OCI-LY7 (cell line): ENCODE results near the gene SNPH. TPM values are rescaled to one million over a fixed set of nuclear protein-coding genes. Genes with fewer than 3 reads are reported as not detected.
"Not testable (repeated sequence)": the region's sequence is repeated elsewhere in the genome, so short reads cannot be mapped to it uniquely, and the experiment has no call there.

Source experiments
- BruUV-seq: library from RNA; stranded (reverse); fragments of 400-500 nt; replicated peaks from 2 replicates; lab custom pipeline; 2021; lab: Mats Ljungman, UMichigan
- CTCF ChIA-PET: fragments of 300-600 bp; sonication (Branson Sonifier 250); formaldehyde crosslinking; loops from one replicate; lab custom pipeline; 2022; ENCODE audit warnings: antibody characterized with exemption; ENCODE audit not compliant: unreplicated experiment; lab: Charles Lee
- POLR2A ChIA-PET: fragments of 300-600 bp; sonication (Branson Sonifier 250); formaldehyde crosslinking; loops from one replicate; lab custom pipeline; 2022; ENCODE audit warnings: antibody characterized with exemption; lab: Charles Lee
- DNase-seq: peaks from one replicate; pipeline ENCODE4 v3.0.0-alpha.2; 2015; ENCODE audit warnings: low spot score
- H2AFZ ChIP-seq: fragments of 200-600 bp; sonication (generic), shearing (Covaris generic); 2 replicates; pipeline ENCODE4 v1.6.1; 2014; ENCODE audit warnings: mild to moderate bottlenecking, antibody characterized with exemption, low read length, moderate library complexity
- H3K27ac ChIP-seq: fragments of 200-600 bp; sonication (generic); 2 replicates; pipeline ENCODE4 v1.5.1; 2014; ENCODE audit warnings: mixed run types, low read depth, mild to moderate bottlenecking, moderate library complexity, low read length, inconsistent platforms; ENCODE audit not compliant: poor library complexity, severe bottlenecking
- H3K36me3 ChIP-seq: fragments of 200-600 bp; sonication (generic); 2 replicates; pipeline ENCODE4 v1.6.1; 2014; ENCODE audit warnings: mild to moderate bottlenecking, antibody characterized with exemption, low read length, moderate library complexity, mixed read lengths; ENCODE audit not compliant: insufficient read depth
- H3K4me1 ChIP-seq: fragments of 200-600 bp; sonication (generic); 2 replicates; pipeline ENCODE4 v1.5.1; 2014; ENCODE audit warnings: mild to moderate bottlenecking, low read length; ENCODE audit not compliant: insufficient read depth, poor library complexity, severe bottlenecking
- H3K4me2 ChIP-seq: fragments of 200-600 bp; sonication (generic); 2 replicates; pipeline ENCODE4 v1.6.1; 2014; ENCODE audit warnings: mild to moderate bottlenecking, low read length
- H3K4me3 ChIP-seq: fragments of 200-600 bp; sonication (generic); 2 replicates; pipeline ENCODE4 v1.5.1; 2014; ENCODE audit warnings: mild to moderate bottlenecking, low read depth, low read length; ENCODE audit not compliant: poor library complexity, severe bottlenecking
- H3K79me2 ChIP-seq: fragments of 200-600 bp; sonication (generic); 2 replicates; pipeline ENCODE4 v1.6.1; 2016; ENCODE audit warnings: low read depth, mild to moderate bottlenecking, low read length, moderate library complexity, mixed read lengths; ENCODE audit not compliant: insufficient read depth
- H3K9me2 ChIP-seq: fragments of 200-600 bp; sonication (generic); 2 replicates; pipeline ENCODE4 v1.6.1; 2016; ENCODE audit warnings: mild to moderate bottlenecking, low read length, mixed read lengths; ENCODE audit not compliant: insufficient read depth
- H3K9me3 ChIP-seq: fragments of 200-600 bp; sonication (generic); 2 replicates; pipeline ENCODE4 v1.6.1; 2014; ENCODE audit warnings: mild to moderate bottlenecking, mixed run types, low read length, mixed read lengths
- H4K20me1 ChIP-seq: fragments of 200-600 bp; sonication (generic); 2 replicates; pipeline ENCODE4 v1.6.1; 2014; ENCODE audit warnings: mild to moderate bottlenecking, antibody characterized with exemption, low read length, moderate library complexity, mixed read lengths; ENCODE audit not compliant: insufficient read depth
- CTCF ChIP-seq: fragments of 200-600 bp; sonication (generic); conservative IDR thresholded peaks from 2 replicates; pipeline ENCODE4 v1.5.1; 2014; ENCODE audit warnings: mild to moderate bottlenecking, antibody characterized with exemption, low read length, moderate library complexity, mixed read lengths
- EZH2phosphoT487 ChIP-seq: fragments of 200-600 bp; sonication (generic); IDR thresholded peaks from 2 replicates; pipeline ENCODE4 v1.6.1; 2018; ENCODE audit warnings: low read depth, borderline replicate concordance, mild to moderate bottlenecking, mixed run types, antibody characterized with exemption, low read length, moderate library complexity, mixed read lengths
- intact Hi-C: fragments of 100-400 bp; cut with micrococcal nuclease; formaldehyde crosslinking; loops from one replicate; pipeline ENCODE4 v1.10.0; 2022; ENCODE audit not compliant: unreplicated experiment
- total RNA-seq, 2 experiments: library from RNA; depleted of rRNA in 1 of 2; stranded (reverse); fragments of >200 nt in 1 of 2; shearing (Covaris generic) in 1 of 2; gene quantifications; 2 replicates each; pipeline ENCODE4 v1.2.3, GENCODE V29; 2014 to 2022

Gene SNPH
- total RNA-seq, 2 experiments from 2014 or later, result not detected

DNA sequence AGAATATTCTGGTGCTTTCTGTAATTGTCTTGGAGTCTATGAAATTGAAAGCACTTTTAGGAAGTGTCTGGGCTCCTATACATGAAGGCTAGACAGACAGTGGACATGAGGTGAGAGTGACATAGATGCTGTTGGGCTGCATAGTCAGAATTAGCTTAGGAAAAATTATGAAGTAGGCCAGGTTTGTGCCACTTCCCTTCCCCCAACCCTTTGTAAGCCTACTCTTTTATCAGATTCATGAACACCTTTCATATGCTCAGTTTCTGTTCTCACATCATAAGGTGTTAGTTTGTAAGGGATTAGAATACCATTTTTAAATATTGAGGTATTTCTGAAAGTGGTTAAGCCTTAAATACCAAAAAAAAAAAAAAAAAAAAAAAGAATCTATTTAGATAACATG, 18.4 kb upstream of the SNPH start:
- no TSS peak for BruUV-seq
- Histone ChIP-seq H3K36me3 (no peaks in the 10 kb centered on the region), H2AFZ (no peak overlapping the region), H3K4me1 (no peaks in the 10 kb centered on the region), H3K9me3 (no peaks in the 10 kb centered on the region), H3K9me2 (no peaks in the 10 kb centered on the region), H3K79me2 (no peaks in the 10 kb centered on the region), H4K20me1 (no peaks in the 10 kb centered on the region), H3K4me2 (no peak overlapping the region), H3K4me3 (no peak overlapping the region), H3K27ac (no peak overlapping the region)
- POLR2A ChIA-PET, result interaction anchor here (0.7 to 1.1 kb wide), 2 partner anchors 13 to 267 kb away, joined by 4 to 5 read pairs; no protein-coding TSS in a partner anchor
- no peak for DNase-seq
- intact Hi-C loops, result no loop called here
- CTCF ChIA-PET, result no interaction called here
- TF ChIP-seq CTCF (no peak), EZH2phosphoT487 (no peak)

DNA sequence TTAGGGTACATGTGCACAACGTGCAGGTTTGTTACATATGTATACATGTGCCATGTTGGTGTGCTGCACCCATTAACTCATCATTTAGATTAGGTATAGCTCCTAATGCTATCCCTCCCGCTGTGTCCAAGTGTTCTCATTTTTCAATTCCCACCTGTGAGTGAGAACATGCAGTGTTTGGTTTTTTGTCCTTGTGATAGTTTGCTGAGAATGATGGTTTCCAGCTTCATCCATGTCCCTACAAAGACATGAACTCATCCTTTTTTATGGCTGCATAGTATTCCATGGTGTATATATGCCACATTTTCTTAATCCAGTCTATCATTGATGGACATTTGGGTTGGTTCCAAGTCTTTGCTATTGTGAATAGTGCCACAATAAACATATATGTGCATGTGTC, 15.8 kb upstream of the SNPH start:
- H3K4me1 ChIP-seq, BruUV-seq, CTCF ChIA-PET, H3K4me2 ChIP-seq, DNase-seq, H3K9me3 ChIP-seq, H3K4me3 ChIP-seq, H3K79me2 ChIP-seq, H4K20me1 ChIP-seq, H3K36me3 ChIP-seq, H3K9me2 ChIP-seq, intact Hi-C loops, H2AFZ ChIP-seq, H3K27ac ChIP-seq: not testable (repeated sequence)
- POLR2A ChIA-PET, result interaction anchor here (0.6 to 0.7 kb wide), 2 partner anchors 89 to 260 kb away, joined by 3 read pairs; no protein-coding TSS in a partner anchor

- intact Hi-C loops, result no loop called here
Observed at GRCh38 chr20:1252416-1252815, 13.7 kb upstream of the SNPH start.

More at GRCh38 chr20:1252416-1252815, 13.7 kb upstream of the SNPH start:
- CTCF ChIA-PET, result no interaction called here
- Histone ChIP-seq H3K9me3 (no peaks in the 10 kb centered on the region; the same call in 1 of the 2 replicates), H2AFZ (no peak overlapping the region), H3K4me3 (no peak overlapping the region), H3K36me3 (no peaks in the 10 kb centered on the region), H3K79me2 (no peaks in the 10 kb centered on the region), H3K9me2 (no peaks in the 10 kb centered on the region), H3K4me1 (no peaks in the 10 kb centered on the region), H3K27ac (no peak overlapping the region), H3K4me2 (no peak overlapping the region), H4K20me1 (no peaks in the 10 kb centered on the region)
- no TSS peak for BruUV-seq
- POLR2A ChIA-PET, result no interaction called here
- no peak for DNase-seq
- TF ChIP-seq CTCF, result no peak
- no peak for TF ChIP-seq EZH2phosphoT487
